PC-3 (cell line): Measurements from ENCODE around the gene MYH14.

ENCODE experiments used
- EZH2 ChIP-seq: fragments of 300-600 bp; sonication (generic); IDR thresholded peaks from one replicate; pipeline ENCODE4 v1.6.1; 2017; ENCODE audit warnings: antibody characterized with exemption, mild to moderate bottlenecking, low read length; ENCODE audit not compliant: unreplicated experiment
- EZH2phosphoT487 ChIP-seq: fragments of 300-600 bp; sonication (generic); IDR thresholded peaks from 2 replicates; pipeline ENCODE4 v1.6.1; 2018; ENCODE audit warnings: mild to moderate bottlenecking, antibody characterized with exemption, low read length, borderline replicate concordance
- TF ChIP-seq, protein P1 (sequence below): fragments of 300-600 bp; sonication (generic); conservative IDR thresholded peaks from 2 replicates; pipeline ENCODE4 v1.5.1; 2017; ENCODE audit warnings: antibody characterized with exemption, low read depth, mild to moderate bottlenecking, low read length

GRCh38 chr19:50213925-50214324, 10.5 kb downstream of the MYH14 start:
- TF ChIP-seq EZH2 (no peak), EZH2phosphoT487 (no peak)
- TF ChIP-seq, protein P1, sequence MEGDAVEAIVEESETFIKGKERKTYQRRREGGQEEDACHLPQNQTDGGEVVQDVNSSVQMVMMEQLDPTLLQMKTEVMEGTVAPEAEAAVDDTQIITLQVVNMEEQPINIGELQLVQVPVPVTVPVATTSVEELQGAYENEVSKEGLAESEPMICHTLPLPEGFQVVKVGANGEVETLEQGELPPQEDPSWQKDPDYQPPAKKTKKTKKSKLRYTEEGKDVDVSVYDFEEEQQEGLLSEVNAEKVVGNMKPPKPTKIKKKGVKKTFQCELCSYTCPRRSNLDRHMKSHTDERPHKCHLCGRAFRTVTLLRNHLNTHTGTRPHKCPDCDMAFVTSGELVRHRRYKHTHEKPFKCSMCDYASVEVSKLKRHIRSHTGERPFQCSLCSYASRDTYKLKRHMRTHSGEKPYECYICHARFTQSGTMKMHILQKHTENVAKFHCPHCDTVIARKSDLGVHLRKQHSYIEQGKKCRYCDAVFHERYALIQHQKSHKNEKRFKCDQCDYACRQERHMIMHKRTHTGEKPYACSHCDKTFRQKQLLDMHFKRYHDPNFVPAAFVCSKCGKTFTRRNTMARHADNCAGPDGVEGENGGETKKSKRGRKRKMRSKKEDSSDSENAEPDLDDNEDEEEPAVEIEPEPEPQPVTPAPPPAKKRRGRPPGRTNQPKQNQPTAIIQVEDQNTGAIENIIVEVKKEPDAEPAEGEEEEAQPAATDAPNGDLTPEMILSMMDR = no peak
